Measurements from ENCODE around the gene CPEB1.

DNA sequence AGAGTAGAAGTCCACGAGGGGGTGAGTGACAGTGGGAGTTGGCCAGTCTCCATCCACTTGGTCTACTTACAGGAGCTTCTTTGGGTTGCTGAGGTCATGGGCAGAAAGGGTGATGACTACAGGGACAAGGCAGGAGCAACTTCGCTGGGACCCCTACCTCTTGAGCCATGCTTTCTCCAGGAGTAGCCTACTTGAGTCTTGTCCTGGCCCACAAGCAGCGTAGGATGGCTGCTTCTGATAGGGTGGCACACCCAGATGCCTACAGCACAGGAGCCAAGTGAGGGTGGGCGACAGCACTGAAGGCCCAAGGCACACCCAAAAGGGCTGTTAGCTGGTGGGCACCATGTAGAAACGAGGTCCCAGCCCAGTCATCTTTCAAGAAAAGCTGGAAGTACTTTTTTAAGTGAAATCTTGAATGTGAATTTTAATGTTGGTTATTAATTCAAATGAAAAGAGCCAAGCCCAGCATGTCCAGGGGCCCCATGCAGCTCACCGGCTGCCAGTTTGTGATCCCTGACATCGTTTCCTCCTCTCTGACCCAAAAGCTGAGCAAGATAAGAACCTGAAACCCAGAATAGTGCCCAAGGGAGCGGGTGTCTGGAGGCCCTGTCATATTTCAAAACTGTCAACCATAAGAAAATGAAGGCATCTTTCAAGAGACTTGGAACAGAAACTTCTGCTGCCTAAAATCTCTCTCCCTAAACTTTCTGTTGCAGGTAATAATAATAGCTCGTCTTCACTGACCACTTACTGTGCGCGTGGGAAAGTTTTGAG, 2.2 kb upstream of the CPEB1 start:
- TF ChIP-seq ZSCAN20 (CRISPR knock-in tag; IDR thresholded peaks at IDR 0.05; ENCODE audit: borderline replicate concordance) (no peak), POLR2AphosphoS2 (IDR thresholded peaks at IDR 0.05; ENCODE audit: low read depth, low read length) (no peak), TCF12 (IDR thresholded peaks at IDR 0.05) (no peak), TCF12 (CRISPR knock-in tag; IDR thresholded peaks at IDR 0.05) (no peak), HOXA3 (CRISPR knock-in tag; IDR thresholded peaks at IDR 0.05) (no peak), SP1 (IDR thresholded peaks at IDR 0.05) (no peak), SP1 (CRISPR knock-in tag; IDR thresholded peaks at IDR 0.05) (no peak), SALL2 (CRISPR knock-in tag; IDR thresholded peaks at IDR 0.05) (no peak), CTCF (CRISPR knock-in tag; IDR thresholded peaks at IDR 0.05) (no peak), EP300 (IDR thresholded peaks at IDR 0.05; ENCODE audit: low read depth in 2 of 2, low read length in 2 of 2) (no peak), EP300 (CRISPR knock-in tag; IDR thresholded peaks at IDR 0.05; ENCODE audit: borderline replicate concordance) (no peak), SP140L (CRISPR knock-in tag; IDR thresholded peaks at IDR 0.05; ENCODE audit: borderline replicate concordance) (no peak), ZNF678 (CRISPR knock-in tag; IDR thresholded peaks at IDR 0.05) (no peak)
- TF ChIP-seq, protein P1, sequence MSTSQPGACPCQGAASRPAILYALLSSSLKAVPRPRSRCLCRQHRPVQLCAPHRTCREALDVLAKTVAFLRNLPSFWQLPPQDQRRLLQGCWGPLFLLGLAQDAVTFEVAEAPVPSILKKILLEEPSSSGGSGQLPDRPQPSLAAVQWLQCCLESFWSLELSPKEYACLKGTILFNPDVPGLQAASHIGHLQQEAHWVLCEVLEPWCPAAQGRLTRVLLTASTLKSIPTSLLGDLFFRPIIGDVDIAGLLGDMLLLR (CRISPR knock-in tag; IDR thresholded peaks at IDR 0.05): no peak
- TF ChIP-seq, protein P2, sequence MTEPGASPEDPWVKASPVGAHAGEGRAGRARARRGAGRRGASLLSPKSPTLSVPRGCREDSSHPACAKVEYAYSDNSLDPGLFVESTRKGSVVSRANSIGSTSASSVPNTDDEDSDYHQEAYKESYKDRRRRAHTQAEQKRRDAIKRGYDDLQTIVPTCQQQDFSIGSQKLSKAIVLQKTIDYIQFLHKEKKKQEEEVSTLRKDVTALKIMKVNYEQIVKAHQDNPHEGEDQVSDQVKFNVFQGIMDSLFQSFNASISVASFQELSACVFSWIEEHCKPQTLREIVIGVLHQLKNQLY (CRISPR knock-in tag; IDR thresholded peaks at IDR 0.05): no peak

Data from HepG2 (cell line).